Stimulated activated CD4-positive, alpha-beta T cell treated with anti-CD3 and anti-CD28 coated beads, Interleukin-2, amount 100 ng/mL, for 24 hours (primary cell): Measurements from ENCODE around the gene ARHGEF38.
A peak's percentile ranks its signal among the peaks of the same experiment; 100 is the strongest.
"Not testable (repeated sequence)": the region's sequence is repeated elsewhere in the genome, so short reads cannot be mapped to it uniquely, and the experiment has no call there.

Source experiments
- DNase-seq, 2 donors: peaks; one replicate each; pipeline ENCODE4 v3.0.0-alpha.2; 2020

Gene ARHGEF38

GRCh38 chr4:105657117-105657765, 104.8 kb downstream of the ARHGEF38 start:
- no peak for DNase-seq

GRCh38 chr4:105659190-105659589, 106.8 kb downstream of the ARHGEF38 start:
- DNase-seq: no peak

GRCh38 chr4:105661028-105661427, 108.6 kb downstream of the ARHGEF38 start:
- no peak for DNase-seq

- DNase-seq: no peak
Observed at GRCh38 chr4:105662935-105663675, 110.7 kb downstream of the ARHGEF38 start.

GRCh38 chr4:105666693-105667092, 114.3 kb downstream of the ARHGEF38 start:
- no peak for DNase-seq

GRCh38 chr4:105670684-105671083, 118.3 kb downstream of the ARHGEF38 start:
- no peak for DNase-seq

- DNase-seq: no peak
Observed at GRCh38 chr4:105671301-105671700, 118.9 kb downstream of the ARHGEF38 start.

- DNase-seq: no peak
Observed at GRCh38 chr4:105674011-105674410, 121.6 kb downstream of the ARHGEF38 start.

GRCh38 chr4:105677709-105678108, 125.3 kb downstream of the ARHGEF38 start:
- DNase-seq: no peak

- DNase-seq: no peak
Observed at GRCh38 chr4:105679186-105679585, 126.8 kb downstream of the ARHGEF38 start.

GRCh38 chr4:105683038-105683437, 130.6 kb downstream of the ARHGEF38 start:
- no peak for DNase-seq

GRCh38 chr4:105686571-105686970, 134.2 kb downstream of the ARHGEF38 start:
- DNase-seq: no peak

- DNase-seq: not testable (repeated sequence)
Observed at GRCh38 chr4:105694812-105695211, 142.4 kb downstream of the ARHGEF38 start.

- not testable (repeated sequence) for DNase-seq
Observed at GRCh38 chr4:105695832-105696231, 143.4 kb downstream of the ARHGEF38 start.

- DNase-seq: no peak
Observed at GRCh38 chr4:105698607-105699006, 146.2 kb downstream of the ARHGEF38 start.

- no peak for DNase-seq
Observed at GRCh38 chr4:105707782-105708180, 155.4 kb downstream of the ARHGEF38 start.

- DNase-seq: peak; percentile 89 to 91
Observed at GRCh38 chr4:105708181-105709080, 156.0 kb downstream of the ARHGEF38 start, which contains the start of the genes GSTCD and INTS12. Gene GSTCD, plus strand, starts transcription at chr4:105708784. Its CDS starts 8,830 bp downstream, at chr4:105717614. Gene INTS12, minus strand, starts transcription at chr4:105708689. Its CDS starts 8,684 bp downstream, at chr4:105700005.

GRCh38 chr4:105709081-105709450, 156.6 kb downstream of the ARHGEF38 start:
- no peak for DNase-seq

- no peak for DNase-seq
Observed at GRCh38 chr4:105710012-105710600, 157.7 kb downstream of the ARHGEF38 start.

GRCh38 chr4:105710678-105711077, 158.3 kb downstream of the ARHGEF38 start:
- DNase-seq: no peak

GRCh38 chr4:105712766-105713165, 160.3 kb downstream of the ARHGEF38 start:
- no peak for DNase-seq

- DNase-seq: no peak
Observed at GRCh38 chr4:105714071-105714521, 161.7 kb downstream of the ARHGEF38 start.

- DNase-seq: no peak
Observed at GRCh38 chr4:105714932-105715331, 162.5 kb downstream of the ARHGEF38 start.
